Spleen (tissue), 11 donors: ENCODE data around the gene SLC9A3. TPM values are rescaled to one million over a fixed set of nuclear protein-coding genes. Genes with fewer than 3 reads are reported as not detected.
"Not testable (repeated sequence)": the region's sequence is repeated elsewhere in the genome, so short reads cannot be mapped to it uniquely, and the experiment has no call there.

Source experiments
- DNase-seq: peaks from one replicate; pipeline ENCODE4 v3.0.0-alpha.2; 2020
- H3K27ac ChIP-seq, 8 donors: fragments of 200-600 bp; sonication (generic) in 7 of 8; 1 replicate in 4 of 8; 2 replicates in 4 of 8; pipeline versions ENCODE4 v1.5.0 to v1.8.0; 2016 to 2021; ENCODE audit warnings: inconsistent platforms in 4 of 8, mild to moderate bottlenecking in 4 of 8, moderate library complexity in 1 of 8
- H3K27me3 ChIP-seq, 7 donors: fragments of 200-600 bp; sonication (generic) in 6 of 7; replicated peaks in 1 of 7; 1 replicate in 4 of 7; 2 replicates in 3 of 7; pipeline versions ENCODE4 v1.5.0 to v1.8.0; 2016 to 2021; ENCODE audit warnings: inconsistent platforms in 3 of 7, mild to moderate bottlenecking in 1 of 7
- H3K36me3 ChIP-seq, 6 donors: fragments of 200-600 bp; sonication (generic) in 5 of 6; 1 replicate in 4 of 6; 2 replicates in 2 of 6; pipeline versions ENCODE4 v1.5.0 to v1.8.0; 2016 to 2021; ENCODE audit warnings: inconsistent platforms in 2 of 6
- H3K4me1 ChIP-seq, 6 donors: fragments of 200-600 bp; sonication (generic) in 5 of 6; 1 replicate in 3 of 6; 2 replicates in 3 of 6; pipeline versions ENCODE4 v1.5.0 to v1.8.0; 2016 to 2021; ENCODE audit warnings: inconsistent platforms in 3 of 6
- H3K4me3 ChIP-seq, 8 donors: fragments of 200-600 bp; sonication (generic) in 7 of 8; 1 replicate in 4 of 8; 2 replicates in 4 of 8; pipeline versions ENCODE4 v1.5.0 to v1.8.0; 2016 to 2021; ENCODE audit warnings: inconsistent platforms in 4 of 8, mild to moderate bottlenecking in 4 of 8, moderate library complexity in 2 of 8
- H3K9me3 ChIP-seq, 8 donors: fragments of 200-600 bp; sonication (generic) in 7 of 8; 1 replicate in 4 of 8; 2 replicates in 4 of 8; pipeline versions ENCODE4 v1.5.0 to v1.8.0; 2016 to 2021; ENCODE audit warnings: inconsistent platforms in 4 of 8
- POLR2A ChIP-seq, 3 donors: fragments of 450-650 bp; IDR thresholded peaks; one replicate each; pipeline ENCODE4 v1.5.1; 2017; ENCODE audit warnings: antibody characterized with exemption in 3 of 3, mild to moderate bottlenecking in 1 of 3
- POLR2AphosphoS5 ChIP-seq, 3 donors: sonication (generic); formaldehyde crosslinking; IDR thresholded peaks; one replicate each; pipeline ENCODE4 v1.5.1; 2017; ENCODE audit warnings: antibody characterized with exemption in 3 of 3
- WGBS, 5 donors: extraction: QIAGEN DNeasy Blood & Tissue Kit in 3 of 5; methylation state at CpG; one replicate each; pipeline versions ENCODE4 v1.1.5 to v1.1.7; 2013 to 2018; 5-methylcytosine and 5-hydroxymethylcytosine counted together
- intact Hi-C: fragments of 100-400 bp; cut with DNase I; formaldehyde crosslinking; loops from one replicate; pipeline ENCODE4 v1.15.0; 2023; ENCODE audit warnings: low total_unique reads
- polyA plus RNA-seq, 3 donors: library from polyadenylated mRNA; stranded (reverse); fragments of 200-250 nt; gene quantifications; one replicate each; pipeline ENCODE4 v1.2.1, GENCODE V29; 2013
- total RNA-seq, 7 donors: library from RNA; depleted of rRNA in 3 of 7; stranded (reverse); fragments of >200 nt in 3 of 7; fragmentation: NEBNext Ultra II Directional in 4 of 7; extraction: Animal tissue kit (Norgen Biotek cat#: 25700) in 4 of 7; gene quantifications; one replicate each; pipeline versions ENCODE4 v1.1.0 to v1.2.1, GENCODE V29; 2016 to 2021
- TF ChIP-seq, protein P1 (sequence below), 11 experiments: fragments of 200-600 bp in 7 of 11; fragments of 450-650 bp in 4 of 11; sonication (generic) in 4 of 11; IDR thresholded peaks in 8 of 11; conservative IDR thresholded peaks in 3 of 11; 1 replicate in 7 of 11; 2 replicates in 4 of 11; pipeline versions ENCODE4 v1.4.0 to v1.8.0; 2016 to 2021; ENCODE audit warnings: antibody characterized with exemption in 11 of 11, inconsistent platforms in 4 of 11, mild to moderate bottlenecking in 1 of 11
- donor health status: healthy with polysubstance abuse.
- donor health status: DM: no; HTN: no; CAD: no; lungs with moderate emphysema.
- donor health status: DM: no; HTN: no; CAD: no.
- donor health status: Bipolar disorder and iron deficiency.
- donor health status: healthy.
- donor health status: DM: no; HTN: no; CAD: no.
- donor health status: DM: yes; HTN: yes; CAD: no.

SLC9A3 gene
- total and polyA plus RNA-seq, 10 donors, result 1.0 to 3.2 (median 1.5) TPM

DNA sequence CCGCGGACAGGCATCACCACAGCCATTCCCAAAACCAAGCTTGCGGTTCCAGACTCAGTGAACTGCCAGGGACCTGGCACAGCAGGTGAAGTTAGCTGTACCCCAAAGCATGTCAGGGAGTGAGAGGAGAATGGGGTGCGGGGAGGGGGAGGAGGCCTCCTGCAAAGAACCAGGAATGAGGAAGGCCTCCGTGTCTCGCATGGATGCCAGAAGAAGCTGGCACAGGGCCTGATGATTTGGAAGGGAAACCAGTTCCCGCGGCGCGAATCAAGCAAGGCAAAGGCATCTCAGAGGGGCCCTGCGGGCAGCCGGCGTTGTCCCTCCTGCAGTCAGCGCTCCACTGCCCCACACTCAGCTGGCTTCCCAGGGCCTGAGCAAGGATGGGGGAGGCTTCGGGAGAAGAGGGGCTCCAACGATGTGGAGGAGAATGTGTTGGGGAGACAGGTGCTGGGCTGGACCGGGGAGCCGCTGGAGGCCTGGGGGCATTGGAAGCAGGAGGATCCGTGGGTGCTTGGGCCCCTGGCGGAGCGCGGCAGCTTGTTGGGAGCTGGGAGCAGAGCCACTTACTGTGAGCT, 14.6 kb downstream of the SLC9A3 start:
- Histone ChIP-seq H3K4me3 (no peak overlapping the region), H3K27ac (no peak overlapping the region), H3K36me3 (no peaks in the 10 kb centered on the region), H3K27me3 (peaks cover 0 to 66% (median 24%) of the 10 kb centered on the region in 7 donors), H3K4me1 (peaks cover 0 to 5% (median 0%) of the 10 kb centered on the region in 6 donors), H3K9me3 (no peaks in the 10 kb centered on the region)
- intact Hi-C loops, result no loop called here
- 81 to 93% (median 88%) methylated on average over 22 of the region's 22 CpGs for WGBS, 5 donors
- TF ChIP-seq, protein P1, sequence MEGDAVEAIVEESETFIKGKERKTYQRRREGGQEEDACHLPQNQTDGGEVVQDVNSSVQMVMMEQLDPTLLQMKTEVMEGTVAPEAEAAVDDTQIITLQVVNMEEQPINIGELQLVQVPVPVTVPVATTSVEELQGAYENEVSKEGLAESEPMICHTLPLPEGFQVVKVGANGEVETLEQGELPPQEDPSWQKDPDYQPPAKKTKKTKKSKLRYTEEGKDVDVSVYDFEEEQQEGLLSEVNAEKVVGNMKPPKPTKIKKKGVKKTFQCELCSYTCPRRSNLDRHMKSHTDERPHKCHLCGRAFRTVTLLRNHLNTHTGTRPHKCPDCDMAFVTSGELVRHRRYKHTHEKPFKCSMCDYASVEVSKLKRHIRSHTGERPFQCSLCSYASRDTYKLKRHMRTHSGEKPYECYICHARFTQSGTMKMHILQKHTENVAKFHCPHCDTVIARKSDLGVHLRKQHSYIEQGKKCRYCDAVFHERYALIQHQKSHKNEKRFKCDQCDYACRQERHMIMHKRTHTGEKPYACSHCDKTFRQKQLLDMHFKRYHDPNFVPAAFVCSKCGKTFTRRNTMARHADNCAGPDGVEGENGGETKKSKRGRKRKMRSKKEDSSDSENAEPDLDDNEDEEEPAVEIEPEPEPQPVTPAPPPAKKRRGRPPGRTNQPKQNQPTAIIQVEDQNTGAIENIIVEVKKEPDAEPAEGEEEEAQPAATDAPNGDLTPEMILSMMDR (IDR thresholded peaks at IDR 0.05 in 8 of 11, conservative IDR thresholded peaks at IDR 0.05 in 3 of 11), result no peak
- no peak for TF ChIP-seq POLR2AphosphoS5 (IDR thresholded peaks at IDR 0.05)
- TF ChIP-seq POLR2A (IDR thresholded peaks at IDR 0.05), result no peak
- DNase-seq, result no peak

DNA sequence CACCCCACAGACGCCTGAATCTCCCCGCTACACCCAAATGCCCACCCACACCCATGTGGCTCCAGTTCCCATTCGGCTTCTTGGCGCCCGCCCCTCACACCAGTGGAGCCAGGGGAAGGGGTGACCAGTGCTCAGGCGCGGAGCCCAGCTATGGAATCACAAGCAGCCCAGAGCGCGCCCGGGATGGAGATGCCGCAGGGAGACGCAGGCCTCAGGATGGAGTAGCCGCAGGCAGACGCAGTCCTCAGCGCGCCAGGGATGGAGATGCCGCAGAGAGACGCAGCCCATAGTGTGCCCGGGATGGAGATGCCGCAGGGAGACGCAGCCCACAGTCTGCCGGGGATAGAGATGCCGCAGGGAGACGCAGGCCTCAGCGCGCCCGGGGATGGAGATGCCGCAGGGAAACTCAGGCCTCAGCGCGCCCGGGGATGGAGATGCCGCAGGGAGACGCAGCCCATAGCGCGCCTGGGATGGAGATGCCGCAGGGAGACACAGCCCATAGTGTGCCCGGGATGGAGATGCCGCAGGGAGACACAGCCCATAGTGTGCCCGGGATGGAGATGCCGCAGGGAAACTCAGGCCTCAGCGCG, 16.2 kb downstream of the SLC9A3 start:
- H3K4me1 ChIP-seq, H3K9me3 ChIP-seq, intact Hi-C loops, H3K4me3 ChIP-seq, H3K27ac ChIP-seq, H3K36me3 ChIP-seq, DNase-seq: not testable (repeated sequence)
- H3K27me3 ChIP-seq, result peaks cover 0 to 66% (median 17%) of the 10 kb centered on the region in 7 donors
- 96 to 98% (median 97%) methylated on average over 29 to 42 of the region's 42 CpGs for WGBS, 5 donors

DNA sequence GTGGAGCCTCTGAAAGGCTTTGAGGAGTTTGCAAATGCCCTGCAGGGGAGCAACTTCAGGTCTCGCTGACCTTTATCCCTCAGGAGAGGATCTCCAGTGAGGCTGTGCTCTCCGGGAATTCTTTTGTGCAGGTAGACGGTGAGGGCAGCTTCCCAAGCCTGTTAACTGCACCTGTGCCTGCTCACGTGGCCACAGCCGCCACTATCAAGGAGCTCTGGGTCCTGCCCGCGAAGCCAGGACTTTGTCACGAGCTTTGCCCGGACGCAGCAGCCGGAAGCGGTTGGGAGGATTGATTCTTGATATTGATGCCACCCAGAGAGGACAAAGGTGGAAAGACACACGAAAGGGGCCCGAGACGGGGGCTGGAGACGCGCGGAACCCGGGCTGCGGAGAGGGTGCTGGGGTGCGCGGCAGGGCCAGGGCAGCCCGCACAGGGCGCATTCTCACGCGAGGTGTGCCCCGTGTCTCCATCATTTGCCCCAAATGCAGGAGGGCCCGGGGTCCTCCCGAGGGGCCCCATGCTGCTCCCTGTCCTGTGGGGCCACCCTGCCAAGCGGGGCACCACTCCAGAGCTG, 18.2 kb downstream of the SLC9A3 start:
- intact Hi-C loops, result no loop called here
- Histone ChIP-seq H3K27me3 (peaks cover 3 to 70% (median 35%) of the 10 kb centered on the region in 7 donors), H3K27ac (no peak overlapping the region), H3K36me3 (no peaks in the 10 kb centered on the region), H3K4me1 (peaks cover 0 to 13% (median 0%) of the 10 kb centered on the region in 6 donors), H3K9me3 (no peaks in the 10 kb centered on the region), H3K4me3 (no peak overlapping the region)
- 80 to 88% (median 82%) methylated on average over 29 to 30 of the region's 30 CpGs for WGBS, 5 donors
- TF ChIP-seq POLR2A (IDR thresholded peaks at IDR 0.05) (no peak), POLR2AphosphoS5 (IDR thresholded peaks at IDR 0.05) (no peak)
- TF ChIP-seq, protein P1 (IDR thresholded peaks at IDR 0.05 in 8 of 11, conservative IDR thresholded peaks at IDR 0.05 in 3 of 11), result no peak
- no peak for DNase-seq

DNA sequence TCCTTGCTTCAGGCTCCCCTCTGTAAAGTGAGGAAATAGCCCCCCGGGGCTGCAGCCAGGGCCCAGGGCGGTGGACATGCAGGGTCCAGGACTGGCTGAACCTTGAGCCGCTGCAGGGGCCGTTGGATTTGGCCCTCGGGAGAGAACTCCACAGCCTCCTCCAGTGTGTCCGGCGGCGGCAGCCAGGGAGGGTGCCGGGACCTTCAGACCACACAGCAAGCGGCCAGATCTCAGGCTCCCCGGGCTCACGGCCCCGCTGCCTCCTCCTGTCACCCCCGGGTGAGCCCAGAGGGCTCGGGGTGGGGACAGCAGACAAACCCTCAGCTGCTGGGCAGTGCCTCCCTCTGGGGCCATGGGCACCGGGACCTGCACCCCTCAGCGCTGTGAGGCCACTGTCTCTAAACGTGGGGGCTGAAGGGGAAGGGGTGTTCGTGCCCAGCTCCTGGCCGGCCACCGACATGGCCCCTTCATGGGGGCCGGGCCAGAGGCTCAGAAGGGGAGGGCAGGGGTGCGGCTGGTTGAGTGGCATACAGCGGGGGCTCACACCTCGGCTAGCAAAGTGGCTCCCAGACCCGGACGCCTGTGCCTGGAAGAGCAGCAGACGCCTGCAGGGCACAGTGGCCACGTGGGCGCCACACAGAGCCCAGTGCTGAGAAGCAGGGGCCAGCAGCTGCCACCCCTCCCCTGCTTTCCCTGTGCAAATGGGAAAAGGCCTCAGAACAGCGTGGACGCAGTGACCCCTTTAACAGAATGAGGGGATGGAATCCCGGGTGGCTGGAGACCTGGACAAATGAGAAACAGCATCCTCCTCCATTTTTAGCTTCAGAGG, 19.7 kb downstream of the SLC9A3 start:
- H3K27ac ChIP-seq, result no peak overlapping the region
- 76 to 83% (median 79%) methylated on average over 6 to 33 of the region's 33 CpGs for WGBS, 5 donors
- no peaks in the 10 kb centered on the region for H3K36me3 ChIP-seq
- intact Hi-C loops, result no loop called here
- H3K27me3 ChIP-seq, result peaks cover 3 to 70% (median 47%) of the 10 kb centered on the region in 7 donors
- H3K4me3 ChIP-seq, result no peak overlapping the region
- no peaks in the 10 kb centered on the region for H3K9me3 ChIP-seq
- TF ChIP-seq POLR2AphosphoS5 (IDR thresholded peaks at IDR 0.05), result no peak
- TF ChIP-seq, protein P1 (IDR thresholded peaks at IDR 0.05 in 8 of 11, conservative IDR thresholded peaks at IDR 0.05 in 3 of 11), result no peak
- H3K4me1 ChIP-seq, result peaks cover 0 to 14% (median 0%) of the 10 kb centered on the region in 6 donors
- no peak for DNase-seq
